ENCODE results near the gene R3HDM1.
"Not testable (repeated sequence)": the region's sequence is repeated elsewhere in the genome, so short reads cannot be mapped to it uniquely, and the experiment has no call there.

R3HDM1 gene

GRCh38 chr2:135531231-135532197 lies at the start of gene R3HDM1:
R3HDM1 (plus strand) TSS chr2:135531484; CDS start chr2:135604846, 73,362 bp downstream.
- peak; percentile 99 for DNase-seq (ENCODE audit: low spot score)

GRCh38 chr2:135485441-135485840 lies 45.8 kb upstream of the R3HDM1 start:
- no peak for DNase-seq (ENCODE audit: low spot score)

- no peak for DNase-seq (ENCODE audit: low spot score)
Measured at GRCh38 chr2:135490376-135490775, 40.9 kb upstream of the R3HDM1 start.

GRCh38 chr2:135494503-135494902 lies 36.8 kb upstream of the R3HDM1 start:
- DNase-seq (ENCODE audit: low spot score), result no peak

GRCh38 chr2:135494917-135495316 lies 36.4 kb upstream of the R3HDM1 start:
- no peak for DNase-seq (ENCODE audit: low spot score)

- not testable (repeated sequence) for DNase-seq (ENCODE audit: low spot score)
Measured at GRCh38 chr2:135498588-135498987, 32.7 kb upstream of the R3HDM1 start.

- no peak for DNase-seq (ENCODE audit: low spot score)
Measured at GRCh38 chr2:135504811-135505210, 26.5 kb upstream of the R3HDM1 start.

- no peak for DNase-seq (ENCODE audit: low spot score)
Measured at GRCh38 chr2:135510577-135510976, 20.7 kb upstream of the R3HDM1 start.

- no peak for DNase-seq (ENCODE audit: low spot score)
Measured at GRCh38 chr2:135512099-135512498, 19.2 kb upstream of the R3HDM1 start.

GRCh38 chr2:135525786-135526185 lies 5.5 kb upstream of the R3HDM1 start:
- no peak for DNase-seq (ENCODE audit: low spot score)

GRCh38 chr2:135528006-135528405 lies 3.3 kb upstream of the R3HDM1 start:
- DNase-seq (ENCODE audit: low spot score), result no peak

GRCh38 chr2:135530313-135531230 lies 712 bp upstream of the R3HDM1 start, which contains the start of gene ZRANB3:
ZRANB3 (minus strand) TSS chr2:135531218.
- DNase-seq (ENCODE audit: low spot score), result peak; percentile 95

GRCh38 chr2:135532581-135532980 lies 1.3 kb downstream of the R3HDM1 start:
- DNase-seq (ENCODE audit: low spot score), result no peak

- not testable (repeated sequence) for DNase-seq (ENCODE audit: low spot score)
Measured at GRCh38 chr2:135533545-135533944, 2.3 kb downstream of the R3HDM1 start.

- no peak for DNase-seq (ENCODE audit: low spot score)
Measured at GRCh38 chr2:135546436-135546835, 15.2 kb downstream of the R3HDM1 start.

- DNase-seq (ENCODE audit: low spot score), result no peak
Measured at GRCh38 chr2:135547311-135547710, 16.0 kb downstream of the R3HDM1 start.

GRCh38 chr2:135551356-135551755 lies 20.1 kb downstream of the R3HDM1 start:
- DNase-seq (ENCODE audit: low spot score), result no peak

- no peak for DNase-seq (ENCODE audit: low spot score)
Measured at GRCh38 chr2:135552887-135553286, 21.6 kb downstream of the R3HDM1 start.

- DNase-seq (ENCODE audit: low spot score), result no peak
Measured at GRCh38 chr2:135555311-135555710, 24.0 kb downstream of the R3HDM1 start.

- DNase-seq (ENCODE audit: low spot score), result no peak
Measured at GRCh38 chr2:135557530-135557929, 26.2 kb downstream of the R3HDM1 start.

GRCh38 chr2:135561925-135562324 lies 30.6 kb downstream of the R3HDM1 start:
- DNase-seq (ENCODE audit: low spot score), result no peak

- DNase-seq (ENCODE audit: low spot score), result no peak
Measured at GRCh38 chr2:135563793-135564192, 32.5 kb downstream of the R3HDM1 start.
